LoVo (cell line): ENCODE data around the gene APEH.
A peak's percentile ranks its signal among the peaks of the same experiment; 100 is the strongest.
"Not testable (repeated sequence)": the region's sequence is repeated elsewhere in the genome, so short reads cannot be mapped to it uniquely, and the experiment has no call there.

Experiments used
- DNase-seq: peaks from one replicate; pipeline ENCODE4 v3.0.0-alpha.2; 2016; ENCODE audit warnings: low spot score

Gene APEH

GRCh38 chr3:49690856-49691255 is 16.7 kb downstream of the APEH start:
- not testable (repeated sequence) for DNase-seq

GRCh38 chr3:49691481-49691880 is 17.3 kb downstream of the APEH start:
- not testable (repeated sequence) for DNase-seq

- not testable (repeated sequence) for DNase-seq
Observed at GRCh38 chr3:49694409-49695070, 20.4 kb downstream of the APEH start.

- DNase-seq, result not testable (repeated sequence)
Observed at GRCh38 chr3:49695350-49696015, 21.3 kb downstream of the APEH start.

- DNase-seq, result no peak
Observed at GRCh38 chr3:49699281-49699979, 25.3 kb downstream of the APEH start.

- DNase-seq, result no peak
Observed at GRCh38 chr3:49700014-49700413, 25.9 kb downstream of the APEH start.

GRCh38 chr3:49700453-49701128 is 26.4 kb downstream of the APEH start:
- DNase-seq, result no peak

- no peak for DNase-seq
Observed at GRCh38 chr3:49701388-49702077, 27.4 kb downstream of the APEH start.

- no peak for DNase-seq
Observed at GRCh38 chr3:49702672-49703071, 28.5 kb downstream of the APEH start.

- peak; percentile 40 for DNase-seq
Observed at GRCh38 chr3:49703443-49703927, 29.3 kb downstream of the APEH start.

GRCh38 chr3:49703956-49704355 is 29.8 kb downstream of the APEH start:
- DNase-seq, result no peak

- DNase-seq, result no peak
Observed at GRCh38 chr3:49704629-49705028, 30.5 kb downstream of the APEH start.

GRCh38 chr3:49705390-49705960 is 31.3 kb downstream of the APEH start:
- DNase-seq, result no peak

GRCh38 chr3:49706456-49707112 is 32.4 kb downstream of the APEH start:
- DNase-seq, result no peak

- no peak for DNase-seq
Observed at GRCh38 chr3:49707113-49707480, 32.9 kb downstream of the APEH start.

GRCh38 chr3:49709852-49710251 is 35.7 kb downstream of the APEH start:
- no peak for DNase-seq

- DNase-seq, result no peak
Observed at GRCh38 chr3:49711489-49711888, 37.3 kb downstream of the APEH start.

GRCh38 chr3:49712166-49712565 is 38.0 kb downstream of the APEH start:
- no peak for DNase-seq

GRCh38 chr3:49712631-49713317 is 38.6 kb downstream of the APEH start:
- no peak for DNase-seq

- no peak for DNase-seq
Observed at GRCh38 chr3:49713336-49714105, 39.4 kb downstream of the APEH start.
